Measurements from ENCODE around the gene NEDD9.

GRCh38 chr6:11244387-11245126, 12.1 kb upstream of the NEDD9 start:
- TF ChIP-seq CTCF (IDR thresholded peaks at IDR 0.05; ENCODE audit: low read depth, low read length, poor library complexity, severe bottlenecking) (no peak), EZH2phosphoT487 (IDR thresholded peaks at IDR 0.05; ENCODE audit: borderline replicate concordance, low read length) (no peak)
